ENCODE data around the gene GABRG3.

The GABRG3 gene

GRCh38 chr15:27563765-27564370 is 592.9 kb downstream of the GABRG3 start:
- in situ Hi-C loops (cut with MboI; ENCODE audit: low pct_unique_long_range_greater_than_20kb, low sequenced_read_pairs): no loop called here
- no peak for DNase-seq

- no peak for DNase-seq
- in situ Hi-C loops (cut with MboI; ENCODE audit: low pct_unique_long_range_greater_than_20kb, low sequenced_read_pairs): no loop called here
These were observed 593.7 kb downstream of the GABRG3 start for GRCh38 chr15:27564656-27565055.

DNA sequence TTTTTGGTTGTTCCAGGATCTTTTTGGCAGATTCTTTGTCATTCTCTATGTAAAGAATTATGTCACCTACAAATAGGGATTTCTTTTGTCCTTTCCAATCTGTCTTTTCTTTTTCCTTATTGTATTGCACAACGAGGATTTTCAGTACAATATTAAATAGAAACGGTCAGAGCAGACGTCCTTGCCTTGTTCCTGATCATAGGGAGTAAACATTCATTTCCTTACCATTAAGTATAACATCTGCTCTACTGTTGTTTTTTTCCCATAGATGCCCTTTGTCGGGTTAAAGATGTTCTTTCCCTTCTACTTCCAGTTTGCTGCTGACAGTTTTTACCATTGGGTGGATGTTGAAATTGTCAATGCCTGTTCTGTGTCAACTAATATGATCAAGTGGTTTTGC is 599.8 kb downstream of the GABRG3 start:
- DNase-seq: no peak
- in situ Hi-C loops (cut with MboI; ENCODE audit: low pct_unique_long_range_greater_than_20kb, low sequenced_read_pairs): no loop called here

DNA sequence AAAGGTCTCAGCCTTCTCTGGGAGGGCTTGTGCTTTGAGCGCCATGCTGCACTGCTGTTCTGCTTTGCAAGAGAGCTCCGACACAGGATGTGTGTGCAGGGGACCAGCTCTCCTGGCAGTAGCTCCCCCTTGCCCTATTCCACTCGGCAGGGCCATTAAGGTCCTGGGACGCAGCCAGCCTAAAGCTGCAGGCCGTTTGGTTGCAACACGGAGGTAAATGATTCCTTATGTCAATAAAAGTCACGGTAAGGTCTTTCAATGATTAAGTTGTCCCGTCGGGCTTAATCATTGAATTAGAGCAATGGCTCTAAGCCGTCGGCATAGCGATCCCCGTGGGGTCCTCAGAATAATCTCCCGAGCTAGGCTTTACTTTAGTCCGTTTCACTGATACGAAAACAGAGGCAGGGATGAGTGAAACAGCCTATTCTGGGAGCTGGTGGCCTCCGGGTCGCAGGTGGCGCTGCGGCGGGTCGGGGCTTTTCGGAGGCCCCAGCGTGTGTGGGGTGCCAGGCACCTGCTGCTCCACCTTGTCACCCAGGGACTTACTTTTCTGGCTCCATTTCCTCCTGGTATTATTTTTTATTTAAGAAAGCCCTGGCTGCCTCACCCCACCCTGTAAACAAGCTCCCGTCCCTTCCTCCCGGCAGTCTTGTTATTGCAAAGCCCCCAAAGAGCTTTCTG is 603.0 kb downstream of the GABRG3 start:
- no peak for DNase-seq
- in situ Hi-C loops (cut with MboI; ENCODE audit: low pct_unique_long_range_greater_than_20kb, low sequenced_read_pairs): no loop called here

- no peak for DNase-seq
- in situ Hi-C loops (cut with MboI; ENCODE audit: low pct_unique_long_range_greater_than_20kb, low sequenced_read_pairs): no loop called here
These were observed 603.6 kb downstream of the GABRG3 start for GRCh38 chr15:27574541-27575054.

DNA sequence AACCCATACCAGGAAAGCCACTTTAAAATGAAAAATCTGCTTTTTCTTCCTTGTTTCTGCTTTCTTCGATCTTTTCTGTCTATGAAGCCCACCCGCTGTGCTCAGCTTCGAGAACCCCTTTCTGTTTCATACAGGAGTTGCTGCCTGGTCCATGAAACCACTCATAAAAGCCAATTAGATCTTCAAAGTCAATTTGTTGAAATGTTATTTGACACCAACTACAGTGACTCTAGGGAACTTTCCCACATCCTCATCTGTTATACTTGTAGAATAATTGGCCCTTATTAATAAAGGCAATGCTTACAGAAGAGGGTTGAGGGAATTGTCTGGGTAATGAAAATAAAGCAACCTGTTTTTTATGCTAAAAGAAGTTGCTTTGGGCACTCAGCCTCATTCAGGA is 604.5 kb downstream of the GABRG3 start:
- no peak for DNase-seq
- in situ Hi-C loops (cut with MboI; ENCODE audit: low pct_unique_long_range_greater_than_20kb, low sequenced_read_pairs): no loop called here

DNA sequence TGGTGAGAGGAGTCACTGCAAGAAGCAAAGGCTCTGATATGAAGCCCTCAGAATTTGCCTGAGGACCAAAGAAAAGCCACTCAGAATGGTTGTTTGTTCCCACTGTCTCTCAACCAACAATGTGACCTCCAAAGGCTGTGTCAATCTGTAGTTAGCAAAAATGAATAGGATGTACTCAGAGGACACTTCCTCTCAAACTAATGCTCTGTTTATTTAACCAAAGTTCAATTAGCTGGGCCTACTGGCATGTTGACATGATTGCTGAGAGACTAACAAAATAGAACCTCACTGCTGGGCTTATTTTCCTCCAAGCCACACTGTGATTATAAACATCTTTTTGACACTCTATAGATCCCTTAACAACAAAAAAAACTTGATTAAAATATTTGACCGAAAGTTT is 605.6 kb downstream of the GABRG3 start:
- in situ Hi-C loops (cut with MboI; ENCODE audit: low pct_unique_long_range_greater_than_20kb, low sequenced_read_pairs): no loop called here
- no peak for DNase-seq

- no peak for DNase-seq
These were observed 608.8 kb downstream of the GABRG3 start for GRCh38 chr15:27579738-27580137.

GRCh38 chr15:27582726-27583410 is 611.9 kb downstream of the GABRG3 start:
- in situ Hi-C loops (cut with MboI; ENCODE audit: low pct_unique_long_range_greater_than_20kb, low sequenced_read_pairs): no loop called here

More at GRCh38 chr15:27579738-27580137, 608.8 kb downstream of the GABRG3 start:
- in situ Hi-C loops (cut with MboI; ENCODE audit: low pct_unique_long_range_greater_than_20kb, low sequenced_read_pairs): no loop called here

GRCh38 chr15:27583651-27584050 is 612.7 kb downstream of the GABRG3 start:
- DNase-seq: no peak
- in situ Hi-C loops (cut with MboI; ENCODE audit: low pct_unique_long_range_greater_than_20kb, low sequenced_read_pairs): no loop called here

More at GRCh38 chr15:27582726-27583410, 611.9 kb downstream of the GABRG3 start:
- no peak for DNase-seq

DNA sequence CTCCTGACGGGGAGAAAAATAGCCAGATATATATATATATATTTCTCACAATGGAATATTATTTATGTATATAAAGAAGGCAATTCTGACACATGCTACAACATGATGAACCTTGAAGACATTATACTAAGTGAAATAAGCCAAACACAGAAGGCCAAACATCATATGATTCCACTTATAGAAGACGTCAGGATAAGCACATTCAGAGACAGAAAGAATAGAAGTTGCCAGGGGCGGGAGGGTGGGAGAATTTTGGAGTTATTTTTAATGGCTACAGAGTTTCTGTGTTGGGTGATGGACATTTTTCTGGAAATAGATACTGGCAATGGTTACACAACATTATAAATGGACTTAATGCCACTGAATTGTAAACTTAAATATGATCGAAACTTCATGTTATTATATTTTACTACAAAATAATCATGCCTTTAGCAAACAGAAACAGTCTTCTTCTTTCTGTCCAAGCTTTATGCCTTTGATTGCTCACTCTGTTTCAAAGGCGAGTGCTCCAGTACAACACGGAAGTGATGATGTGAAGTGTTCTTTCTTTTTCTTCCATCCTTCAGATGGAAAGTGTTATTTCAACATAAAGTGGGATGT is 614.2 kb downstream of the GABRG3 start:
- DNase-seq: no peak
- in situ Hi-C loops (cut with MboI; ENCODE audit: low pct_unique_long_range_greater_than_20kb, low sequenced_read_pairs): no loop called here

DNA sequence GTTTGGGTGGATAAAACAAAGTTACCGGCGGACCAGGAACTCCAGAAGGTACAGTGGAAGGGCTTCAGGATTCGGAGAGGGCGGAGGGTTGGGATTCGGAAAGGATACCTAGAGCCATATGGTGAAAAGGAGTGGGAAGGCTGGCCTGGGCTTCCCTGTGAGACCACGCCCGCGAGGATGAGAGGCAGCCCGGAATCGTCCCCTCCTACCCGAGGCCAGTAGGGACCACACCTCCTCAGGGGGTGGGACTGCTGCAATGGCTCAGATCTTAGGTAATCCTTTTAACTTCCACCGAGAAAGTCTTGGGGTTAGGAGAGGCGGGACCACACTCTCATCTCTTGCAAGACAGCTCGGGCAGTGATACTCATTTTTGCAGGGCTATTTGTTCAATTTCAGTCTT is 616.8 kb downstream of the GABRG3 start:
- in situ Hi-C loops (cut with MboI; ENCODE audit: low pct_unique_long_range_greater_than_20kb, low sequenced_read_pairs): no loop called here
- DNase-seq: no peak

- no peak for DNase-seq
- in situ Hi-C loops (cut with MboI; ENCODE audit: low pct_unique_long_range_greater_than_20kb, low sequenced_read_pairs): no loop called here
These were observed 618.3 kb downstream of the GABRG3 start for GRCh38 chr15:27589260-27589659.

- no peak for DNase-seq
- in situ Hi-C loops (cut with MboI; ENCODE audit: low pct_unique_long_range_greater_than_20kb, low sequenced_read_pairs): no loop called here
These were observed 618.8 kb downstream of the GABRG3 start for GRCh38 chr15:27589782-27590181.

Data from KBM-7 (cell line).